HL-60 (cell line): ENCODE results near the gene EML5.

Experiments used
- GABPA ChIP-seq: IDR thresholded peaks from 2 replicates; pipeline ENCODE4 v1.6.1; 2012; ENCODE audit warnings: low read depth
- POLR2AphosphoS5 ChIP-seq: IDR thresholded peaks from 2 replicates; pipeline ENCODE4 v1.6.1; 2012; ENCODE audit warnings: low read depth
- SPI1 ChIP-seq: IDR thresholded peaks from 2 replicates; pipeline ENCODE4 v1.6.1; 2012; ENCODE audit warnings: low read depth, mild to moderate bottlenecking, borderline replicate concordance
- TF ChIP-seq, protein P1 (sequence below): IDR thresholded peaks from one replicate; pipeline ENCODE4 v1.5.1; 2011; ENCODE audit warnings: low read length, control low read depth, inconsistent platforms; ENCODE audit not compliant: insufficient read depth

GRCh38 chr14:88605594-88605993 lies 187.2 kb downstream of the EML5 start:
- TF ChIP-seq, protein P1, sequence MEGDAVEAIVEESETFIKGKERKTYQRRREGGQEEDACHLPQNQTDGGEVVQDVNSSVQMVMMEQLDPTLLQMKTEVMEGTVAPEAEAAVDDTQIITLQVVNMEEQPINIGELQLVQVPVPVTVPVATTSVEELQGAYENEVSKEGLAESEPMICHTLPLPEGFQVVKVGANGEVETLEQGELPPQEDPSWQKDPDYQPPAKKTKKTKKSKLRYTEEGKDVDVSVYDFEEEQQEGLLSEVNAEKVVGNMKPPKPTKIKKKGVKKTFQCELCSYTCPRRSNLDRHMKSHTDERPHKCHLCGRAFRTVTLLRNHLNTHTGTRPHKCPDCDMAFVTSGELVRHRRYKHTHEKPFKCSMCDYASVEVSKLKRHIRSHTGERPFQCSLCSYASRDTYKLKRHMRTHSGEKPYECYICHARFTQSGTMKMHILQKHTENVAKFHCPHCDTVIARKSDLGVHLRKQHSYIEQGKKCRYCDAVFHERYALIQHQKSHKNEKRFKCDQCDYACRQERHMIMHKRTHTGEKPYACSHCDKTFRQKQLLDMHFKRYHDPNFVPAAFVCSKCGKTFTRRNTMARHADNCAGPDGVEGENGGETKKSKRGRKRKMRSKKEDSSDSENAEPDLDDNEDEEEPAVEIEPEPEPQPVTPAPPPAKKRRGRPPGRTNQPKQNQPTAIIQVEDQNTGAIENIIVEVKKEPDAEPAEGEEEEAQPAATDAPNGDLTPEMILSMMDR, result no peak
- TF ChIP-seq GABPA (no peak), POLR2AphosphoS5 (no peak), SPI1 (no peak)
